Measurements from ENCODE around the gene CLEC2L. TPM values are rescaled to one million over a fixed set of nuclear protein-coding genes. Genes with fewer than 3 reads are reported as not detected.

CLEC2L gene
- total RNA-seq, 1 donor from 2014 or later, result 1.2 TPM

Other genes with a start within 250 kb of the CLEC2L start
- 4.9 TPM for gene FMC1, start 182.3 kb upstream of the CLEC2L start, total RNA-seq
- 48.4 TPM for gene LUC7L2, start 163.8 kb upstream of the CLEC2L start, total RNA-seq
- 0.25 TPM for gene KLRG2, start 40.0 kb upstream of the CLEC2L start, total RNA-seq

Measured in temporal lobe (tissue), 1 donor.